SW480 (cell line): Measurements from ENCODE around the gene POGZ.
"Not testable (repeated sequence)": the region's sequence is repeated elsewhere in the genome, so short reads cannot be mapped to it uniquely, and the experiment has no call there.

Experiments used
- DNase-seq: peaks from one replicate; pipeline ENCODE4 v3.0.0-alpha.2; 2016; ENCODE audit warnings: low spot score

Gene POGZ

DNA sequence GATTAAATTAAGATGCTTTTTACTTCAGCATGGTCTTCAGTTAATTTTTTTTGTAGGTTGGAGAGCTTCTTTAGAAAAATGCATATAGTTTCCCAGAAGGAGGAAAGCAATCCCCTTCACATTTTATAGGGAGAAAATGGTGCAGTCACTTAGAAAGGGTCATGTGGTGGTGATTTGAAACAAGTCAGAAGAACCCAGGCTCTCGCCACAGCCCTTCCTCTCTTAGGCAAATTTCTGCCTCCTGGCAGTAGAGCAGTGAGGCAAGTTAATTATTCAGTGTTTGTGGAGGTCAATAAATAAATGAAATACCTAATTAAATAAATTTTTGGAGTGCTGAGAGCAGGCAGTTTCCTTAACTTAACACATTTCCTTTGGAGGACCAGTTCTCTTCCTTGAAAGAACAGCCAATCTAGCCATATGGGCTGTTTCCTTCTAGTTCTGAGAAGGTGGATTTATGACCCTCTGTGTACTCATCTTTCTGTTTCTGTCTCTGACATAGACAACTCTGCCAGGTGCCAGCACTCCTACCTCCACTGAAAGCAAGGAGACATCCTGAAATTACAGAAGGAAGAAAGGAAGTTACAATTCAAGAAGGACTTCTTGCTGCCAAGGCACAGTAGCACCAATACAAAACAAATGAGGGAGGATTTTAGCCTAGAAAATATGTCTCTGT, 19.0 kb upstream of the POGZ start:
- no peak for DNase-seq

DNA sequence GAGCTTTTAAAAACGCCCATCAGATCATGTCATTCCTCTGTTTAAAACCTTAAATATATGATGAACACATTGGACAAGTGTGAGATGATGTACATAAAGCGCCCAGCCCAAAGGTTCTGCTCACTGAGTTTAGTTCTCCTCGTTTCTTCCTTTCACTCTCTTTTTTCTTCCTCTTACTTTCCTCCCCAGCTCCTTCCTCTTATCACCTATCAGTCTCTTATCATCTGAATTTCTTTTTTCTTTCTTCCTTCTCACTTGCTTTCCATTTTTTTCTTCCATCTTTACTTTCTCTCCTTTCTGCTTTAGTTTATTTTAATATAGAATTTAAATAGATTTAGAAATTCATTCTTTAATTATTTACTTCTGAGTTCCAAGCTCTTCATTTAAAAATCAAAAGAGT, 17.8 kb upstream of the POGZ start:
- DNase-seq, result no peak

DNA sequence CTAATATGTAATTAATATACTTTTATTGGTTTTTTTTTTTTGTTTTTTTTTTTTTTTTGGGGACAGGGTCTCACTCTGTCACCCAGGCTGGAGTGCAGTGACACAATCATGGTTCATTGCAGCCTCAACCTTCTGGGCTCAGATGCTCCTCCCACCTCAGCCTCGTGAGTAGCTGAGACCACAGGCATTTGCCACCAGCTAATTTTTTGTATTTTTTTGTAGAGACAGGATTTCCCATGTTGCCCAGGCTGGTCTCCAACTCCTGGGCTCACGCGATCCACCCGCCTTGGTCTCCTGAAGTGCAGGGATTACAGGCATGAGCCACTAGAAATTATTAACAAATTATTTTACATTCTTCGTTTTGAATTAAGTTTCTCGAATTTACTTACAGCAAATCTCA, 16.8 kb upstream of the POGZ start:
- no peak for DNase-seq

DNA sequence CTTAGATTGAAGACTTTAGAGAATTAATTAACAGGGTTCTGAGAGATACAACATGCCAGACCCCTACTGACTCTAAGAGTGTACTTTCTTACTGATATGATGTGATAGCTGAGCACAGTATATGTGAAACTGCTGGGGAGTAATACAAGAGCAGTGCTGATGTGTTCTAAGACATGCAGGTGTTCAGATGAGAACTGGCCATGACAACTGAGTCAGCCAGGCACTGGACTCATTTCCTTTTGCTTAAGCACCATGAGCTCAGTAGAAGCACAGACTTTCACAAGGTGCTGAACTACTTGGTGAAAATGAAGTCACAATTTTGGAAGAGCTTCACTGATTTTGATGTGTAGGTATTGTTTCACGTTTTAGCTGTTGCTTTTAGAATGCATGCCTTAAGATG, 15.9 kb upstream of the POGZ start:
- DNase-seq, result no peak

DNA sequence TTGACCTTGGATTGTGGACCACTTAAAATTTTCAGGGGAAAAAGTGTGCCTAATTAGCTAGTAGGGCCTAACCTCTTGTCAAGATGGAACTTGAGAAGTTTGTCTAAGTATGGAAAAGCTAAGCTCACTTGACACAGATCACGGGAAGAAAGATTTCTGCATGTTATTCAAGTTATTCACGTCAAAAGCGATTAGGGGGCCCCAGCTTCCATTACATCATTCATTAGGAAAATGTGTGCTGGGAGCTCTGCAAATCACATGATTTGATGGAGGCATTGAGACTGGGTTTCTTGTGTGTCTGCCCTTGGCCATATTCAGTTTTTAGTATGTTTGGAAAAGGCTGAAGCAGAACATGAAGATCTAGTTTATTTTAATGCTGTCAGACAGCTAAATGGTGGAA, 15.5 kb upstream of the POGZ start:
- DNase-seq, result no peak

DNA sequence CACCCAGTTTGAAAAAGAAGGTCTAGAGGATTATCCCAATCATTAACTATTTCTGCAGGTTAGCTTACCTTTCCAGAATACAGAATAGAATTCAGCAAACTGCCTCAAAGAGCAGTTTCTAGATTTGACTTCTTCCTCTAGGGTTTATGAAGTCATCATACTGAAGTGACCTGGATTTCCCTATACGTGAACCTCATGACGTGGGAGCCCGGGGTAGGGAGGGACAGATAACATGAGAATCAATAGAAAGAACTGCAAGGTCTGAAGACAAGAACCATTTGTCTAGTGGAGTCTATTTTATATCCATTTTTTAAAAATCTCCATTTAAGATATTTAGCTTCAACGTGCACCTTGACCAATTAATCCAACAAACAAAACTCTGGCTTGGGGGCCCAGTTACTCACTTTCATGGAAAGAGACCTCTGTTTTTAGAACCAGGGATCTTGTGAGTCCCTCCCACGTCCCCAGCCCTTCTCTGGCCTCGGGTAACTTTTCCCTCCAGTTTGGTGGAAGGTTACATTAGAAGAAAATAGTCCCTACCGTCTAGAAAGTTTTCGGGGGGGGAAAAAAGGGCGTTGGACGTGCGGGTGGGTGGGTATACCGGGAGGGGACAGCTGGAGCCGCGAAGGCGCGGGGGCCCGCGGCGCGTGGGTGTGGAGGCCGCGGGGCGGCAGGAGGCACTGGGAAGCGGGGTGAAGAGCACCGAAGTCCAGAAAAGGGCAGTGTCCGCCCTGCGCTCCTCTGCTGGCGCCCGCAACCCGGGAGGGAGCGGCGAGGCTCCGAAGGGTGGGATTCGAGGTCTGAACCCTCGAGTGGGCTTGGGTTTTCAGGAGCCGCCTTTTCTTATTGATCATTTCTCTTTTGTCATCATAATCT, 13.8 kb upstream of the POGZ start:
- peak; percentile 53 for DNase-seq

DNA sequence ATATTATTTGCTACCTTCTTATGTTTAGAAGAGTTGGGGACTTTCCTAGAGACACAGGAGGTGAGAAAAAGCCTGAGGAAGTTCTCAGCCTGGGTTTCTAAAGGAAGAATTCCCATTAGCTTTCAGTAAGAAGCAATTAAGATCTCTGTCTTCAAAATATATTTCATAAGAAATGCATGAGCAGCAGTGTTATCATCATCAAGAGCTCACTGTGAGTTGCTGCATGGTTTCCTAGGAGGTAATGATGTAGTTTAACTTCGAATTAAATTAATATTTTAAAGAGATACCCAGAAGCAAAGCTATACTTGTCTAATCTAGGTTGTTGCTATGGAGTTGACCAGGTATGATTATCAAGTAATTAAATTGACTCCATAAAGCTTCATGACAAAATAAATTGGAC, 5.7 kb upstream of the POGZ start:
- no peak for DNase-seq

DNA sequence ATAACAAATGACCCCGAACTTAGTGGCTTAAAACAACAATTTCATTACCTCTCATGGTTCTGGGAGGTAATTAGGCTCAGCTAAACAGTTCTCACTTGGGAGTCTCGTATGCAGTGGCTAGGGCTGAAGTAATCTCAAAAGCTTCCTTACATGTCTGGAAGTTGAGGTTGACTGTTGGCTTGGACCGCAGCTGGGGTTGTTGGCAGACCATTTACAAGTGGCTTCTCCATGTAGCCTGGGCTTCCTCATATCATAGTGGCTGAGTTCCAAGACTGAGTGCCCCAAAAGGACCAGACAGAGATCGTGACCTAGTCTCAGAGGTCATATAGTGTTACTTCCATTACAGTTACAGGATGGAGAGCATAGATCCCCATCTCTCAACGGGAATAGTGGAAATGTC, 2.4 kb upstream of the POGZ start:
- no peak for DNase-seq

DNA sequence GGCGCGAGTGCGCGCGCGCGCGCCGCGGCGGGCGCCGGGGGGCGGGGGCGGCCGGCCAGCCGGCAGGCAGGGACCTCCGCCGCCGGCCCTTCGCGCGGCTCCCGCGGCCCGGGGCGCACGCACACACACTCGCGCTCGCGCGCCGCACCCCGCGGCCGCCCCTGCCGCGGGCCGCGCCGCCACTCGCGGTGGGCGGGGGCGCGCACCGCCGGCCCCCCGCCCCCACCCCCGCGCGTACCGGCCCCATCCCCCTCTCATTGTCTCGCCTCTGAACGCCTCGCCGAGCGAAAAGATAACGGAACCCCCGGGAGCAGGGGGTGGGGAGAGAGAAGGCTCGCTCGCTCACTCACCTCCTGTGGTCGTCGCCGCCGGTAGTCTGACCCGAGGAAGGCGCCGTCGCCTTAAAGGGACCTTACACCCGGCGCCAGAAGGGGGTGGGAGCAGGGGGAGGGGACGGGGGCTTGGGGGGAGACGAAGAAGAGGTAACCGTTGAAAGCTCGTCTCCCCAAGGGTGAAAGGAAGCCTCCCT, 428 bp downstream of the POGZ start:
- DNase-seq, result peak; percentile 69

DNA sequence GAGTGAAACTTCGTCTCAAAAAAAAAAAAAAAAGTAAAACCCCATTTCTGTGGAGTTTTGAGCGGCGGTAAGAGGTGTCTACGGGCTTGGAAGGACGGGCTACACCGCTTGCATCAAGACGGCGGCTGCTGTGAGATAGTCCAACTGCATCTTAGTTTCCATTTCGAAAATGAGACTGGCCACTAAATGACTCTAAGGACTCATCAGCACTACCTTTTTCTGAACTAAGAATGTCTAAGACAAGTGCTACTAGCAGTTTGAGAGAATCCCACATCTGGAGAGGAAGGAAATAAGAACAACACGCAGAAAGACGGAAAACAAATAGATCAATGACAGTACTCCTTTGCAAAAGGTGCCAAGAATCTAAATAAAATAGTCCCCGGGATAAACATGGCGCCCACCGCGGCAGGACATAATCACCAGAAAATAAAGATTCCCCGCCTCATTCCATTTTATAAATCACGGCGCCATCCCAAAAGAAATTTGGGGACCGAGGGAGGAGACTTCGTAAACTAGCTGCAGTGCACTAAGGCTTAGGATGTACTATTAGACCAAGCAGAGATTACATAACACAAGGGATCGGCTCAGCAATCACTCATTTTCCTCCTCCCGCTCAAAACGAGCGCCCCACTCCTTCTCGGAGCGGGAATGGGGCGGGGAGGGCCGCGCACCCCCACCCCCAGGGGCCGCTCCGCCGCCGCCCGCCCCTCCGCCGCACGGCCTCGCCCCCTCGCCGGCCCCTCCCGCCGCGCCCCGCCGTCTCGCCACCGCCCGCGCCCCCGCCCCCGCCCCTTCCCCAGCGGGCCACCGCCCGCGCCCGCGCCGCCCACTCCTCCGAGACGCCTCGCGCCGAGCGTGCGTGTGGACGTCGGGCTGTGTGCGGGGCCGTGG, 1.1 kb downstream of the POGZ start:
- DNase-seq, result peak; percentile 79

DNA sequence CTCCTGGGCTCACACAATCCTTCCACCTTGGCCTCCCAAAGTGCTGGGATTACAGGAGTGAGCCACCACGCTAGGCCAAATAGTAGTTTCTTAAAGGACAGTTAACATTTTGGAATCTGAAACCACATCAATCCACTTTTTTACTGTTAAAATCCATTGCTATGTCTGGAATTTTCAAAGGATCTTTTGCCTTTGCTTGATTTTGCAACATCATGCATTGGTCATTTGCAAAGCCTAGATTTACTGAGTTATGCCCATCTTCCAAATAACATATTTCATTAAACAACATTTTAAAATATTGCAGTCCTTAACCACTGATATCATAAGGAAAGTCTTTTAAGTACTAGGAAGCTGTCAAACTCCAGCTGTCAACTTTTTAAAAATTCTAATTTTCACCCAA, 3.3 kb downstream of the POGZ start:
- no peak for DNase-seq

DNA sequence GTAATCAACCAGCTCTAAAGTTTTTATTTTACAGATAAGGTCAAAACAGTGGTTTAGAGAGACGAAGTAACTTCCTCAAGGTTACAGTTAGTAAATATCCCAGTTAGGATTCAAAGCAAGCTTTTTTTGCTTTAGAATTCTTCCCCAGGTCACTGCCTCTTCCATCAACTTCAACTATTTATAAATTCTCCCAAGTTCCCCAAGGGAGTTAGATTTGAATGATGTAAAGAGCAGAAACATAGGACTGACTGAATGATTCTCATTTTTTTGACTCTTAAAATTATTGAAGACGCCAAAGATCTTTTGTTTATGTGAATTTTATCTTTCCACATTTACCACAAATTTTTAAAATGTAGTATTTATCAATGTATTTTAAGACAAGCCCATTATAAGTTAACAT, 4.1 kb downstream of the POGZ start:
- no peak for DNase-seq

DNA sequence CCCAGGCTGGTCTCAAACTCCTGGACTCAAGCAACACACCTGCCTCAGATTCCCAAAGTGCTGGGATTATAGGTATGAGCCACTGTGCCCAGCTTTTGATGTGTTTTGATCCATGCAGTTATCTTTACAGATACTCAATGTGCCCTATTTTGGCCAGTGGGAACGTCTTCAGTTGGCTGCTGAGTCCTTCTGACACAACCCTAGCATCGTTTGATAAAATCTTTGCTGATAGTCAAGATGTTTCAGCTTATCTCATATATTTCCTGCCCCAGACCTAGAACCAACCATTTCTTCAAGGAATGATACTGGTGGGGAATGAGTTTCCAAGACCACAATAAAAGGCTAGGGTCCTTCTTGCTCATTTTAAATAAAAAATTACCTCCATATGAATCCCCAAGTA, 11.6 kb downstream of the POGZ start:
- no peak for DNase-seq

DNA sequence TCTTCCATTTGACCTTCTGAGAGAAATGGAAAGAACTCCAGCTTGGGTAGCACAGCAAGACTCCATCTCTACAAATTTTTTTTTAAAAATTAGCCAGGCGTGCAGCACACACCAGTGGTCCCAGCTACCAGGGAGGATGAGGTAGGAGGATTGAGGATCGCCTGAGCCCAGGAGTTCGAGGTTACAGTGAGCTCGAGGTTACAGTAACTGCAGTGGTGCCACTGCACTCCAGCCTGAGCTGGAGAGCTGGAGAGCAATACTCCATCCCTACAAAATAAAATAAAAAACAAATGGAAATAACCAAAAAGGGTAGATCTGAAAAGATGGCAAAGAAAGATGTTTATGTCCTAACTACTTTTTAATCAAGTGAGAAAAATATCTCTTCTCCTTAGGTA, 14.5 kb downstream of the POGZ start:
- no peak for DNase-seq

DNA sequence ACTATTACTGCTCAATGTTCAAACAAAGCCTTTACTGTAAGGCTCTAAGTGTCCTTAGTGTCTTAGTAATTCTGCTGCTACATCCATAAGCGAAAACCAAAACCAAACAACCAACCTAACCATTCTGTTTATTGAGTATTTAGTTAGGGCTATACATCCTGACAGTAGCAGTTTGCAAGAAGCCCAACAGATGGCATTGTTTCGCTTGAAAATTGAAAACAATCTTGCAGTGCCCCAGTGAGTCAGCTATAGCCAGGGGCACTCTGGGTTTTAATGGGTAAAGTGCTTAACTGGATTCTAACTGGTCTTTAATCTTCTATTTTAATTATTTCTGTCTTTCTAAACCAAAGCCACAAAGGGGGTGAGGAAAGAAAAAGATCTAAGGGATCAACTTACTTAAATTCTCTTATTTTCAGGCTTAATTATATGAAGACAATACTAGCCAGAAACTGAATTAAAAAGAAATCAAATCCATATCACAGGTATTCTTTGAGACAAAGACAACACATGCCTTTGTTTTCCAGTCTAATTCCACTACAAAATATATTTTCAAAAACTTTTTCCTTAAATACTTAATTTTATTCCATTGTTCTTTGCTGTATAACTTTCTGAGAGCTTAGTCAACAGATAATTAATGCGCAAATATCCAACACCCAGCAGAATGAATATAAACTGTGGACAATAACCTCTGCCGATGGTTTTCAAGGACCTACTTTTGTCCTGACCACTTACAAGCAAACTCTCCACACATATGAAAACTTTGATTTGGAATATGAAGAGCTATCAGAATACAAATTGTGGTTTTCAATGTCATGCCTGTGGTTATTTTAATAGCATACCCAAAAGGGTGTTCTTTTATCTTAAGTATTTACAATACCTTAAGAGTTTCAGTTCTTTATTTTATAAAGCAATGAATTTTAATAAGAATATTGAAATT, 15.2 kb downstream of the POGZ start:
- peak; percentile 72 for DNase-seq

DNA sequence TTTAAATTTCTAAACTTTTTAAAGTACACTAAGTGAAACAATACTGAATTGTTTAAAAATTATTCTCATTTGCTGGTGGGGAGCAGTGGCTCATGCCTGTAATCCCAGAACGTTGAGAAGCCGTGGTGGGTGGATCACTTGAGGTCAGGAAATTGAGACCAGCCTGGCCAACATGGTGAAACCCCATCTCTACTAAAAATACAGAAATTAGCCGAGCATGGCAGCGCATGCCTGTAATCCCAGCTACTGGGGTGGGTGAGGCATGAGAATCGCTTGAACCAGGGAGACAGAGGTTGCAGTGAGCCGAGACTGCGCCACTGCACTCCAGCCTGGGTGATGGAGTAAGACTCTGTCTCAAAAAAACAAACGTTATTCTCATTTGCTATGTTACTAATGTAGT, 21.9 kb downstream of the POGZ start:
- not testable (repeated sequence) for DNase-seq

DNA sequence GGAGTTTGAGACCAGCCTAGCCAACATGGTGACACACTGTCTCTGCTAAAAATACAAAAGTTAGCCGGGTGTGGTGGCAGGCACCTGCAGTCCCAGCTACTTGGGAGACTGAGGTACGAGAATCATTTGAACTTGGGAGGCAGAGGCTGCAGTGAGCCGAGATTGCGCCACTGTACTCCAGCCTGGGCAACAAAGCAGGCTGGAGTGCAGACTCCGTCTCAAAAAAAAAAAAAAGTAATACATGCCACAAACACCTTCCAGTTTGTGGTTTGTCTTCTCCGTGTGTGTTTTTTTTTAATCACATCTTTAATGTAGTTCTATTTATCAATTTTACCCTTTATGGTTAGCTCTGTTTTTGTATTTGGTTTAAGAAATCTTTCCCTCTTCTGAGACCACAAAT, 22.3 kb downstream of the POGZ start:
- DNase-seq, result no peak

DNA sequence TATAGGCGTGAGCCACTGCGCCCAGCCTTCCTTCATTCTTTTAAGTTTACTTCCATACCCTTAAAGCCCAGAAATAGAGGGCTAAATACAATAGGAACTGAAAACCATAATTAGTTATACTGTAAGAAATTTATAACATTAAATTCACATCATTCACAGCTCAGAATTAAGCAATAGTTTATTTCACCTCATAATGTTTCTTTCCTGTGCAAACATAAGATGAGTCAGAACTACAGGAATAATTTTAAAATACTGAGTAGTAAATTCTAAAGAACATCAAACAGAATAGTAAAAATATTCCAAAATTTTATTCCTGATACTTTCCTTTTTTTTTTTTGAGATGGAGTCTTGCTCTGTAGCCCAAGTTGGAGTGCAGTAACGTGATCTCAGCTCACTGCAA, 24.1 kb downstream of the POGZ start:
- DNase-seq, result no peak

DNA sequence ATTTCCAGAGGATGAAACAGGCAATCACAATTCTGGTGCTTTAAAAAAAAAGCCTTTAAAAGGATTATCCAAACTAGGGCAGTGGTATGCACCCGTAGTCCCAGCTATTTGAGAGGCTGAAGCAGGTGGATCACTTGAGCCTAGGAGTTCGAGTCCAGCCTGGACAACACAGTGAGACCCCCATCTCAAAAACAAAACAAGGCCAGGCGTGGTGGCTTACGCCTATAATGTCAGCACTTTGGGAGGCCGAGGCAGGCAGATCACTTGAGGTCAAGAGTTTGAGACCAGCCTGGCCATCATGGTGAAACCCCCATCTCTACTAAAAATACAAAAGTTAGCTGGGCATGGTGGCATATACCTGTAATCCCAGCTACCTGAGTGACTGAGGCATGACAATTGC, 25.5 kb downstream of the POGZ start:
- not testable (repeated sequence) for DNase-seq

DNA sequence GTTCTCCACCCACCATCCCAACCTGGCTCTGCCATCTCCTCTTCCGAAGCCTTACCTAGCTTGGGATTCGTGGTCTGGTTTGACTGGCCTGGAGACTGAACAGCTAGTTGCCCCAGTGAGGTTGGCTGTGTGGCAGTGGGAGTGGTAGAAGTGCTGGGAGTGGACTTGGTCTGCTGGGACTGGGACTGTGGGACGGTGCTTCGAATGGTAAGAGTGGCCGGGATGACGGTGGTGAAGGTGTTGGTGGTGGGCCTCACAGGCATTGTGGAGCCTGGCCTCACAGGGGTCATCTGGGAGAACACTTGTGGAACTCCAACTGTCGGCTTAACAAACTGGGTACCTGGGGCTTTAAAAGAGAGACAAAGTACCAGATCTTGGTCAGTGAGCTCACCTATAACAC, 31.2 kb downstream of the POGZ start:
- no peak for DNase-seq

DNA sequence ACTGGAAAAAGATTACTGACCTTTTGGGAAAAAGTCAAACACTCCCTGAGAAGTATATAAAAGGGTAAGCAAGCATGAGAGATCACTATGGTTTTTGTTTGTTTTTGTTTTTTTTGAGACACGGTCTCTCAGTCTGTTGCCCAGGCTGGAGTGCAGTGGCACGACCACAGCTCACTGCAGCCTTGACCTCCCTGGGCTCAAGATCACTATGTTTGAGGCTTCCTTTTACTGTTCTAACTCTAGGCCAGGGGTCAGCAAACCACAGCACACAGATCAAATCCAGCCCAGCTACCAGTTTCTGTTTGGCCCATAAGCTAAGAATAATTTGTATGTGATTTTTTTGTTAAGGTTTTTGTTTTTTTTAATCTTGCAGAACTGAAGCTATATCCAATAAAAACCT, 34.2 kb downstream of the POGZ start:
- no peak for DNase-seq
